Activated T-helper 1 cell treated with anti-CD3 and anti-CD28 coated beads, Interleukin-2, amount 50 U/mL, for 16 hours (primary cell): ENCODE data around the gene RBKS.
"Not testable (repeated sequence)": the region's sequence is repeated elsewhere in the genome, so short reads cannot be mapped to it uniquely, and the experiment has no call there.

ENCODE experiments used
- DNase-seq, 2 donors: peaks; one replicate each; pipeline ENCODE4 v3.0.0-alpha.2; 2020; ENCODE audit warnings: low read depth in 1 of 2, low spot score in 1 of 2

Gene RBKS

GRCh38 chr2:27873091-27873490, 17.1 kb downstream of the RBKS start:
- no peak for DNase-seq

DNA sequence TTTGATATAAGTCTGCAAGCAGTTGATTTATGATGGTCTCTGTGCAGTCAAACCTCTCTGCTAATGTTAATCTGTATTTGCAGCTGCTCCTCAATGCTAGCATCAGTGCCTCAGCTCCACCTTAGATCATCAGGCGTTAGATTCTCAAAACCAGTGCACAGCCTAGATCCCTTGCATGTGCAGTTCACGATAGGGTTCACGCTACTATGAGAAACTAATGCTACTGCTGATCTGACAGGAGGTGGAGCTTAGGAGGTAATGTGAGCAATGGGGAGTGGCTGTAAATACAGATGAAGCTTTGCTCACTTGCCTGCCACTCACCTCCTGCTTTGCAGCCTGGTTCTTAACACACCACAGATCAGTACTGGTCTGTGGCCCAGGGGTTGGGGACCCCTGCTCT, 18.4 kb downstream of the RBKS start:
- no peak for DNase-seq

DNA sequence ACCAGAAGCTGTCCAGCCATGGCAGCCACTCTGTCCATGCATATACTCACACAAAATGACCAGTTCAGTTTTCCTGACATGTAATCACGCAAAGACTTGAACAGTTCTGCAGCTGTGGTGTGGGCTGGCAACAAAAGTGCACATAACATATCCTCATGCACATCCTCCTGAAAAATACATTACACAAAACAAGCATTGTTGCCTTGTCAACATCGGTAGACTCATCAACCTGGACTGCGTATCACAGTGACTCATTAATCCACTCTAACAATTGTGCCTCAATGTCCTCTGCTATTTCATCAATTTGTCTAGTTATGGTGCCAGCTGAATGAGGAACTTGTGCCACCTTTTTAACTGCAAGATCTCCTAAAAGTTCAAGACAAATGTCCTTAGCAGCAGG, 19.5 kb downstream of the RBKS start:
- DNase-seq = no peak

DNA sequence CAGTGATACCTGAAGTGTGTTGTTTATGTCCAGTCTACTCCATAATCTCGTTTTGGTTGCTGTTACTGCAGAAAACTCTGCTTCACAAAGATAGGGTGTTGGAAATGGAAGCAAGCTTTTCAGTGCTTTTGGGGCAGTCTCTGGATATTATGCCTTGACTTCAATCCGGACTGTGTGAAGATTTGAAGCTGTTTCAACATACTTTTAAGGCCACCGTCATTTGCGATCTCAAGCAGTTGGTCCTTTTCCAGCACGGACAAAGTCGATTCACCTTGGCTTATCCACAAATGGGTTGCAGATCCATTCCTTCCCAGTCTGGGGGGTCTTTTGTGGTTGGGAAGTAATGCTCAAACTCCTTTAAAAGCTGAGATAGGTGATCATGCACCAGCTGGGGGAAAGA, 20.4 kb downstream of the RBKS start:
- DNase-seq = no peak

DNA sequence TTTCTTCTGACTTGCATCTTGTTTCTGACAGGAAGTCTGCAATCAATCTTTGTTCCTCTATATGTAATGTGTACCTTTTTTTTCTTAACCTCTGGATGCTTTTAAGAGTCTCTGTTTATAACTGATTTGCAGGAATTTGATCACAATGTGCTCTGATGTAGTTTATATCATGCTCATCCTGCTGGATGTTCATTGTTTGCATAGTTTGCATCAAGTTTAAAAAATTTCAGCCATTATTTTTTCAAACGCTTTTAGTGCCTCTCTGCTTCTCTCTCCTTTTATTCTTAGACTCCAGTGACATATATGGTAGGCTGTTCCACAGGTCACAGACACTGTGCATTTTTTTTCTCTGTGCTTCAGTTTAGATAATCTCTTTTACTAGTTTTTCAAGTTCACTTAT, 23.9 kb downstream of the RBKS start:
- DNase-seq = no peak

DNA sequence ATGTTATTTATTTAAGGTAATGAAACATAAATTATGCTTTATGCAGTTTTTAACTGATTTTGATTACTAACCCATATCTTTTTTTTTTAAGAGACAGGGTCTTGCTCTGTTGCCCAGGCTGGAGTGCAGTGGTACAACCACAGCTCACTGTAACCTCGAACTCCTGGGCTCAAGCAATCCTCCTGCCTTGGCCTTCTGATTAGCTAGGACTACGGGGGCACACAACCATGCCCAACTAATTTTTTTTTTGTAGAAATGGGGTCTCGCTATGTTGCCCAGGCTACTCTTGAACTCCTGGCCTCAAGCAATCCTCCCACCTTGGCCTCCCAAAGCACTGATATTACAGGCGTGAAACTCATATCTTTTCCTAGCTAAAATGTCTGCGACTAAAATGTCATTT, 26.2 kb downstream of the RBKS start:
- not testable (repeated sequence) for DNase-seq

- DNase-seq = no peak
Measured at GRCh38 chr2:27863146-27863545, 27.0 kb downstream of the RBKS start.

GRCh38 chr2:27860111-27860510, 30.1 kb downstream of the RBKS start:
- no peak for DNase-seq

- DNase-seq = no peak
Measured at GRCh38 chr2:27857417-27858172, 32.6 kb downstream of the RBKS start.

GRCh38 chr2:27856956-27857355, 33.2 kb downstream of the RBKS start:
- no peak for DNase-seq

DNA sequence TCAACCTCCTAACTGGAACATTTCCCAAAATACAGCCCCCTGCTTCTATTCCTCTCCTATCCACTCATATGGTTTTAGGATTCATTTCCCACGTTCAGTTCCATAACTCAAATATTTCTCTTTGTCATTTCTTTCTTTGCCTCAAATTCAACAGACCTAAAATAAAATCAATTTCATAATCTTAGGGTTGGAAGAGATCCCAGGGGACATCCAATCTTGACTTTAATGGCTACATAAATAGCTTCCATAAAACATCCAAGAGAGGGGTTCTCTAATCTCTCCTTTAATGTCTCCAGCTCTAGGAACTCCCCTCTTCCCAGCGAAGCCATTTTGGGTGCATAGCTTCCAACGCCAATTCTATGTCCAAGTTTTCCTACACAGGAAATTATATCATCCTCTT, 33.8 kb downstream of the RBKS start:
- no peak for DNase-seq

DNA sequence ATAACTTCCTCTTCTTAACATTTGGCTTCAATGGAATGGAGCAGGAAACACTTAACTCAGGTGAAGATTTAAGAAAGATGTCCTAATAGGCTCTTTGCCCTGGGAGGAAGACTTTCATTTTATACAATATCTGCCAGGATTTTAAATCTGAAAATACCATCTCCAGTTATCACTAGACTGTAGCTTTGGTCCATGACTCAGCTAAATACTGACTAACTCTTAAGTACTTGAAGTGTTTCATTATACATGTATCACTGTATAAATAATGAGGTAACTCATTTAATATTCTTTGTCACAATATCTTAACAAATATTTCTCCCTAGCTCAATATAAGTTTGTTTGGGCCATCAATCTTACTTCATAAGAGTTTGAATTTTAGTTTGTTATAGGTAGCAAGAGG, 34.7 kb downstream of the RBKS start:
- no peak for DNase-seq

GRCh38 chr2:27854229-27854862, 35.8 kb downstream of the RBKS start:
- no peak for DNase-seq

- DNase-seq = no peak
Measured at GRCh38 chr2:27852691-27853090, 37.5 kb downstream of the RBKS start.

- DNase-seq = no peak
Measured at GRCh38 chr2:27849558-27850205, 40.5 kb downstream of the RBKS start.

DNA sequence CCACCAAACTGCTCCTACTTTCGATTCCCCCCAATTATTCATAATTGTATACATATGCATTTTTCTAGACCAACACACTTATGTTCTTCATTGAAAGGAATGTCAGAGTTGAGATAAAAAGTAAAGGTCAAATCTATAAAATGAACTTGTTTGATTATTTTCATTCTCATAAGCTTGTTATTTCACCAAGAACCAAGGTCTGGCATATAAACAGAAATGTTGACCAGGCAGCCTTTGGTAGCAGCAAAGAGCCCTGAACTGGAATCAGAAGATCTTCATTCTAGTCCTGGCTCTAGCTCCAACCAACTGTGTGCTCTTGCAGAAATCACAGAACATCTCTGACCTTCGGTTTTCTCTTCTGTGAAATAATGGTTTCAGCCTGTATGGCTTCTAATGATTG, 42.9 kb downstream of the RBKS start:
- DNase-seq = no peak

DNA sequence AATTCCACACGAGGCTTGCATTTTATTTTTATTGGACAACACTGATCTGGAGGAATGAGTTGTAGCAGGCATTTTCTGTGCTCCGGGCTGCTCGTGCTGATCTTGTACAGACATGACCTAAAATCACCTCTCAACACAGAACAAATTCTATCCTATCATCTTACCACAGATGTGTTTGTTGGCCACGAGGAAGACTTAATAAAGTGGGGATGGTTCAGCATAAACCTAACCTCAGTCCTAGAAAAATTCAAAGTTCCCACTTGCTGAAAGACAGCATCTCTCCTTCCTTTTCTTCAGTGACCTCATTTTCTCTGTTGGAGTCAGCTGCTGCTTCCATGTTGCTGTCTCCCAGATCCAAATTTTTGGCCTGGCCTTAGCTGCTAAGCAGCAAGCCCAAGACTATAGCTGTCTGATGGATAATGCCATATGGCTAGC, 45.3 kb downstream of the RBKS start:
- no peak for DNase-seq

- DNase-seq = no peak
Measured at GRCh38 chr2:27843992-27844391, 46.2 kb downstream of the RBKS start.

GRCh38 chr2:27842894-27843293, 47.3 kb downstream of the RBKS start:
- DNase-seq = no peak

- no peak for DNase-seq
Measured at GRCh38 chr2:27839022-27839618, 51.1 kb downstream of the RBKS start.

DNA sequence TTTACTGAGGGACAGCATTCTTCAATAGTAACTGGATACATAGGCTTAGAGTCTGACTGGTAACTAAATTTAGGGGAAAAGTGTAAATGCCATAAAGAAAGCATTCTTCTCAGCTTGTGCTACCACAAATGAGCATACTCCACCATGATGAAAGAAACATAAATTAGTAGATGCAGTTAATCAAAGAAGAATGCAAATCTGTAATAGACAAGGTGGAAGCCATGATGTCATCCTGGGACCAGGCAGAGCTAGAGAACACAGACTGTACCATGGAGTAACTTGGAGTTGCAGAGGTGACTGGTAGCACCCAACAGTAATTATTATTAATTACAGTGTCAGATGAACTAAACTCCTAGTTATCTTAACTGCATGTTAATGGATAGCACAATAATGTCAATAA, 51.7 kb downstream of the RBKS start:
- DNase-seq = no peak

DNA sequence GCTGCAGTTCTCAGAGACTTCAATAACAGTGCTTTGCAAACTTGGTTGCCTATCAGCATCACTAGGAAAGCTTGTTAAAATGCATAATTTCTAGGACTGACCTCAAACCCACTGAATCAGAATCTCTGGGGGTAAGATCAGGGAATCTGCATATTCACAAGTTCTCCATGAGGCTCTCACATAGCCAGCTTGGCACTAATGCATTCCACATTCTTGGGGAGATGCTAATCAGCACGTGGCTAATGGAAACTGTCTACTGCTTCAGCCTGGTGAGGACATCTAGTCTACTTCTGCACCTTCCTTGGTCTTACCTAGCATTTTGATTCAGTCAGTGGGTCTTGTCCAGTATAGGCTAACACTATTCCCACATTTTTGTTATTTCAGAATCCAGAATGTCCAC, 56.3 kb downstream of the RBKS start:
- DNase-seq = no peak
